SKM-1 (cell line): ENCODE data around the gene ADAMTS17.
"Not testable (repeated sequence)": the region's sequence is repeated elsewhere in the genome, so short reads cannot be mapped to it uniquely, and the experiment has no call there.

Source experiments
- DNase-seq: peaks from one replicate; lab custom pipeline; 2025; ENCODE audit not compliant: unreplicated experiment; lab: John Stamatoyannopoulos, UW

Gene ADAMTS17

DNA sequence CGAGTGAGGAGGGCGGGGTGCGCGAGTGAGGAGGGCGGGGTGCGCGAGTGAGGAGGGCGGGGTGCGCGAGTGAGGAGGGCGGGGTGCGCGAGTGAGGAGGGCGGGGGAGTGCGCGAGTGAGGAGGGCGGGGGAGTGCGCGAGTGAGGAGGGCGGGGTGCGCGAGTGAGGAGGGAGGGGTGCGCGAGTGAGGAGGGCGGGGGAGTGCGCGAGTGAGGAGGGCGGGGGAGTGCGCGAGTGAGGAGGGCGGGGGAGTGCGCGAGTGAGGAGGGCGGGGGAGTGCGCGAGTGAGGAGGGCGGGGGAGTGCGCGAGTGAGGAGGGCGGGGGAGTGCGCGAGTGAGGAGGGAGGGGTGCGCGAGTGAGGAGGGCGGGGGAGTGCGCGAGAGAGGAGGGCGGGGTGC is 415.2 kb downstream of the ADAMTS17 start:
- not testable (repeated sequence) for DNase-seq

DNA sequence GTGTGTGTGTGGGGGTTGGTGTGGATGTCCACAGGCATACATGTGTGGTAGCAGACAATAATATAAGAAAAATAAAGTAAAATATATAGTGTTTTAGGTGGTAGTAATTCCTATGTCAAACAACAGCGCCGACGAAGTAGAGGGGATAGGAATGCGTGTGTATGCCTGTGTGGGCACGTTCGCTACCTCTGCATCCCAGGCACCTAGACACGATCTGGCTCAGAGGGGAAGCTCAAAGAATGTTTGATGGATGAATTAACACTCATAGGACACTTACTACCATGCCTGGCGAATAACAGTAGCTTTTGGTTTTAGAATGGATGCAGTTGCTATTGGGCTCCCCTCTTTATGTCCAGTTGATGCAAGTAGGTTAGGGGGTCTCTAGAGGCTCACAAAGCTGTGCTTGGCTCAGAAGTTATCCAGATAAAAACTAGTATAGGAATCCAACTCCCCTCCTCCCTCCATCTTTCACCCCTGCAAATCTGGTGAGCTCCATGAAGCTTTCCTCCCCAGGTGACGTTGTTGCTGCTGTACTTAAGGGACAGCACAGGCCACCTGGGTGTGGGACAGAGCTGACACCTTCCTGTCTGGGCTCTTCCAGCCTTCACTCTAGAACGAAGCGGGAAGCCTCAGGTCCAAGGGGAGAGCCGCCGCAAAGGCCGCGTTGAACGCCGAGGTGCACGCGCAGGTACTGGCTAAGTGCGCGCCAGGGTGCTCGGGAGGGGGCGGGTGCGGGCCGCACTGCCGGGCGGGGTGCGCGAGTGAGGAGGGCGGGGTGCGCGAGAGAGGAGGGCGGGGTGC is 415.9 kb downstream of the ADAMTS17 start:
- DNase-seq = no peak

DNA sequence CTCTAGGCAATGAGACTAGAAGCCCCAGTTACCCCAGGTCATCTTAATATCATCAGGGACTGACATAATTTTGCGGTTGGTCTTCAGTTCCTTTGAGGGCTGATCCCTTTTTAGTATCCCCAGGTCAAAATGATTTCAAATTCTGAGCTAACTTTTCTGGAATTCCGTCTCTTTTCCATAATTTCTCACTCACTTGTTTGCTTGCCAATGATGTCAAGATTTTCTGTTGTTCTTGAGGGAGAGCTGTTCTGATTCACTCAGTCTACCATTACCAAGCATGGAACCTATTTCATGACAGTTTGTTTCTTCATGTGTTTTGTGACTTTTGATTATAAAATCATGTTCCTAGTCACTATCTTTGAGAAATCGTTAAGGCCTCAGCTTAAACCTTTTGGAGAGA is 418.1 kb downstream of the ADAMTS17 start:
- DNase-seq = no peak
